Ovary (tissue), 3 donors: ENCODE results near the gene PCARE.

Experiments used
- POLR2A ChIP-seq: fragments of 450-650 bp; IDR thresholded peaks from one replicate; pipeline ENCODE4 v1.6.1; 2017; ENCODE audit warnings: antibody characterized with exemption, mild to moderate bottlenecking, moderate library complexity
- TF ChIP-seq, protein P1 (sequence below), 3 donors: fragments of 450-650 bp in 2 of 3; fragments of 200-600 bp in 1 of 3; IDR thresholded peaks; one replicate each; pipeline versions ENCODE4 v1.5.1 to v1.8.0; 2016 to 2022; ENCODE audit warnings: antibody characterized with exemption in 3 of 3, mild to moderate bottlenecking in 1 of 3
- donor health status: DM: no; HTN: no; CAD: no.

- TF ChIP-seq POLR2A = no peak
- TF ChIP-seq, protein P1, sequence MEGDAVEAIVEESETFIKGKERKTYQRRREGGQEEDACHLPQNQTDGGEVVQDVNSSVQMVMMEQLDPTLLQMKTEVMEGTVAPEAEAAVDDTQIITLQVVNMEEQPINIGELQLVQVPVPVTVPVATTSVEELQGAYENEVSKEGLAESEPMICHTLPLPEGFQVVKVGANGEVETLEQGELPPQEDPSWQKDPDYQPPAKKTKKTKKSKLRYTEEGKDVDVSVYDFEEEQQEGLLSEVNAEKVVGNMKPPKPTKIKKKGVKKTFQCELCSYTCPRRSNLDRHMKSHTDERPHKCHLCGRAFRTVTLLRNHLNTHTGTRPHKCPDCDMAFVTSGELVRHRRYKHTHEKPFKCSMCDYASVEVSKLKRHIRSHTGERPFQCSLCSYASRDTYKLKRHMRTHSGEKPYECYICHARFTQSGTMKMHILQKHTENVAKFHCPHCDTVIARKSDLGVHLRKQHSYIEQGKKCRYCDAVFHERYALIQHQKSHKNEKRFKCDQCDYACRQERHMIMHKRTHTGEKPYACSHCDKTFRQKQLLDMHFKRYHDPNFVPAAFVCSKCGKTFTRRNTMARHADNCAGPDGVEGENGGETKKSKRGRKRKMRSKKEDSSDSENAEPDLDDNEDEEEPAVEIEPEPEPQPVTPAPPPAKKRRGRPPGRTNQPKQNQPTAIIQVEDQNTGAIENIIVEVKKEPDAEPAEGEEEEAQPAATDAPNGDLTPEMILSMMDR (IDR thresholded peaks at IDR 0.05) = no peak
Measured at GRCh38 chr2:29112379-29112778, 38.1 kb upstream of the PCARE start.
